HepG2 (cell line): ENCODE data around the gene RPL38. TPM values are rescaled to one million over a fixed set of nuclear protein-coding genes. Genes with fewer than 3 reads are reported as not detected.

ENCODE experiments used
- AKNA ChIP-seq: sonication (generic); formaldehyde crosslinking; IDR thresholded peaks from 2 replicates; pipeline ENCODE4 v1.4.0; 2020; ENCODE audit warnings: missing genetic modification reagents, borderline replicate concordance
- DRAP1 ChIP-seq: IDR thresholded peaks from 2 replicates; pipeline ENCODE4 v1.6.1; 2016; ENCODE audit warnings: missing genetic modification reagents, missing compliant biosample characterization
- IRF1 ChIP-seq: sonication (generic); formaldehyde crosslinking; IDR thresholded peaks from 2 replicates; pipeline ENCODE4 v1.4.0; 2020; ENCODE audit warnings: low read depth, mild to moderate bottlenecking, missing genetic modification reagents
- MAFF ChIP-seq: IDR thresholded peaks from 2 replicates; pipeline ENCODE4 v1.6.1; 2011; ENCODE audit warnings: low read depth, low read length, improper control_type of control experiment
- NBN ChIP-seq: fragments of 450-650 bp; conservative IDR thresholded peaks from 2 replicates; pipeline ENCODE4 v1.6.1; 2017
- PCBP1 ChIP-seq: fragments of 200-400 bp; formaldehyde crosslinking; IDR thresholded peaks from 2 replicates; pipeline ENCODE4 v1.6.1; 2017; ENCODE audit warnings: mild to moderate bottlenecking, low read depth, low read length, borderline replicate concordance
- POGZ ChIP-seq: sonication (generic); formaldehyde crosslinking; IDR thresholded peaks from 2 replicates; pipeline ENCODE4 v1.4.0; 2020; ENCODE audit warnings: mild to moderate bottlenecking, missing genetic modification reagents
- POLR2AphosphoS2 ChIP-seq: IDR thresholded peaks from 2 replicates; pipeline ENCODE4 v1.6.1; 2011; ENCODE audit warnings: low read depth, low read length, improper control_type of control experiment
- PRPF4 ChIP-seq: fragments of 200-400 bp; formaldehyde crosslinking; IDR thresholded peaks from 2 replicates; pipeline ENCODE4 v1.6.1; 2016; ENCODE audit warnings: low read length, low read depth; ENCODE audit not compliant: poor library complexity, severe bottlenecking
- TCF12 ChIP-seq, 2 experiments: fragments of 450-650 bp in 1 of 2; sonication (generic) in 1 of 2; formaldehyde crosslinking in 1 of 2; IDR thresholded peaks; 2 replicates each; pipeline versions ENCODE4 v1.6.1 to v1.8.0; 2017 to 2022; ENCODE audit warnings: antibody characterized with exemption in 1 of 2, mild to moderate bottlenecking in 1 of 2, missing genetic modification reagents in 1 of 2, moderate library complexity in 1 of 2
- THAP11 ChIP-seq: IDR thresholded peaks from 2 replicates; pipeline ENCODE4 v1.6.1; 2016; ENCODE audit warnings: missing biosample characterization, missing genetic modification reagents
- TOPORS ChIP-seq: sonication (generic); formaldehyde crosslinking; IDR thresholded peaks from 2 replicates; pipeline ENCODE4 v1.8.0; 2023; ENCODE audit warnings: mild to moderate bottlenecking, missing genetic modification reagents
- WIZ ChIP-seq: sonication (generic); formaldehyde crosslinking; IDR thresholded peaks from 2 replicates; pipeline ENCODE4 v1.5.1; 2020; ENCODE audit warnings: mild to moderate bottlenecking, missing genetic modification reagents
- ZBTB25 ChIP-seq: IDR thresholded peaks from 2 replicates; pipeline ENCODE4 v1.6.1; 2018; ENCODE audit warnings: missing genetic modification reagents
- ZEB1 ChIP-seq: IDR thresholded peaks from 2 replicates; pipeline ENCODE4 v1.6.1; 2012; ENCODE audit warnings: mild to moderate bottlenecking, low read depth, inconsistent platforms; ENCODE audit not compliant: insufficient replicate concordance
- ZNF160 ChIP-seq: sonication (generic); formaldehyde crosslinking; IDR thresholded peaks from 2 replicates; pipeline ENCODE4 v1.8.0; 2022; ENCODE audit warnings: mild to moderate bottlenecking, inconsistent platforms, missing genetic modification reagents
- ZNF296 ChIP-seq: sonication (generic); formaldehyde crosslinking; conservative IDR thresholded peaks from 2 replicates; pipeline ENCODE4 v1.5.0; 2020; ENCODE audit warnings: mild to moderate bottlenecking, missing genetic modification reagents
- ZNF546 ChIP-seq: sonication (generic); formaldehyde crosslinking; conservative IDR thresholded peaks from 2 replicates; pipeline ENCODE4 v1.8.1; 2023; ENCODE audit warnings: mild to moderate bottlenecking, missing genetic modification reagents
- ZNF770 ChIP-seq: sonication (generic); formaldehyde crosslinking; IDR thresholded peaks from 2 replicates; pipeline ENCODE4 v1.5.0; 2020; ENCODE audit warnings: mild to moderate bottlenecking, missing genetic modification reagents
- ZNF776 ChIP-seq: sonication (generic); formaldehyde crosslinking; IDR thresholded peaks from 2 replicates; pipeline ENCODE4 v1.4.0; 2020; ENCODE audit warnings: mild to moderate bottlenecking, missing genetic modification reagents
- polyA plus RNA-seq, 8 experiments: library from polyadenylated mRNA; depleted of rRNA in 3 of 8; stranded (reverse) in 7 of 8; unstranded in 1 of 8; fragments of >200 nt; fragmentation: Illumina TruSeq in 4 of 8; extraction: Trizol in 4 of 8; gene quantifications; 2 replicates each; pipeline versions ENCODE4 v1.2.1 to v1.2.3, GENCODE V29; 2011 to 2016; ENCODE audit warnings: low read depth in 4 of 8, missing spikeins in 1 of 8, mixed read lengths in 1 of 8; ENCODE audit not compliant: insufficient read depth in 1 of 8
- total RNA-seq, 5 experiments: library from RNA; depleted of rRNA; stranded (reverse); fragments of >200 nt; fragmentation: Illumina TruSeq; extraction: Trizol; gene quantifications; 2 replicates each; pipeline ENCODE4 v1.2.3, GENCODE V29; 2016; ENCODE audit warnings: low read depth in 1 of 5

RPL38 gene
- total and polyA plus RNA-seq, 2 of the 13 experiments (the other 11 are each of a cell fraction or from before 2014, with no cell fraction given), result 2,370 to 2,372 TPM

- no peak for TF ChIP-seq ZNF296 (CRISPR knock-in tag)
- peak; percentile 27; the same call in 1 of the 2 replicates for TF ChIP-seq ZNF770
- TF ChIP-seq WIZ, result peak; percentile 76; the same call in 1 of the 2 replicates
- TF ChIP-seq AKNA, result no peak; the same call in 1 of the 2 replicates
- no peak for TF ChIP-seq NBN
- TF ChIP-seq IRF1, result peak; percentile 82; the same call in 1 of the 2 replicates
- 0 out of 2 replicates have a peak, but pooled peaks have one; percentile 26 for TF ChIP-seq TOPORS (CRISPR knock-in tag)
- TF ChIP-seq POLR2AphosphoS2, result peak; percentile 98
- no peak for TF ChIP-seq ZNF160 (CRISPR knock-in tag)
- TF ChIP-seq THAP11 (CRISPR knock-in tag), result peak; percentile 96
- TF ChIP-seq POGZ (CRISPR knock-in tag), result peak; percentile 91
- no peak for TF ChIP-seq MAFF
- no peak for TF ChIP-seq TCF12 (IDR thresholded peaks at IDR 0.05)
- TF ChIP-seq TCF12 (CRISPR knock-in tag; IDR thresholded peaks at IDR 0.05), result peak; percentile 62; the same call in 1 of the 2 replicates
- TF ChIP-seq DRAP1, result peak; percentile 97
- no peak for TF ChIP-seq PRPF4
- TF ChIP-seq PCBP1, result peak; percentile 99
- peak; percentile 93 for TF ChIP-seq ZNF776
- TF ChIP-seq ZNF546 (CRISPR knock-in tag), result no peak
- peak; percentile 91 for TF ChIP-seq ZBTB25 (CRISPR knock-in tag)
- no peak for TF ChIP-seq ZEB1
These were observed at the start of gene RPL38 (continued) for GRCh38 chr17:74203439-74204240.
